RWPE2 (cell line): Measurements from ENCODE around the gene COQ8A.

Experiments
- ATAC-seq: fragments of 200-7000 bp; cut with Tn5 transposase; 3 replicates; pipeline ENCODE4 v1.9.1; 2021; ENCODE audit warnings: low read depth
- DNase-seq: peaks from one replicate; pipeline ENCODE4 v3.0.0-alpha.2; 2020; ENCODE audit warnings: low spot score
- H3K27ac ChIP-seq: fragments of 450-650 bp; 2 replicates; pipeline ENCODE4 v1.5.1; 2017; ENCODE audit warnings: mild to moderate bottlenecking; ENCODE audit not compliant: poor library complexity, severe bottlenecking
- H3K27me3 ChIP-seq: fragments of 250-450 bp; sonication (Bioruptor Pico); 2 replicates; pipeline ENCODE4 v1.5.1; 2021; ENCODE audit warnings: mild to moderate bottlenecking, moderate library complexity; ENCODE audit not compliant: insufficient read depth, poor library complexity, severe bottlenecking
- H3K36me3 ChIP-seq: fragments of 250-450 bp; sonication (Bioruptor Pico); 2 replicates; pipeline ENCODE4 v1.5.1; 2020; ENCODE audit warnings: low read depth, mild to moderate bottlenecking, moderate library complexity
- H3K4me1 ChIP-seq: fragments of 250-450 bp; sonication (Bioruptor Pico); 2 replicates; pipeline ENCODE4 v1.5.1; 2021; ENCODE audit warnings: mild to moderate bottlenecking, moderate library complexity; ENCODE audit not compliant: insufficient read depth, poor library complexity, severe bottlenecking
- H3K4me3 ChIP-seq: fragments of 250-450 bp; sonication (Bioruptor Pico); 2 replicates; pipeline ENCODE4 v1.5.1; 2021; ENCODE audit warnings: mild to moderate bottlenecking, moderate library complexity; ENCODE audit not compliant: severe bottlenecking
- H3K9me3 ChIP-seq: fragments of 250-450 bp; sonication (Bioruptor Pico); 2 replicates; pipeline ENCODE4 v1.5.1; 2021; ENCODE audit warnings: mild to moderate bottlenecking, moderate library complexity; ENCODE audit not compliant: severe bottlenecking
- TF ChIP-seq, protein P1 (sequence below): fragments of 450-650 bp; IDR thresholded peaks from one replicate; pipeline ENCODE4 v1.5.1; 2017; ENCODE audit warnings: mild to moderate bottlenecking, moderate library complexity; ENCODE audit not compliant: poor library complexity, severe bottlenecking

COQ8A gene

DNA sequence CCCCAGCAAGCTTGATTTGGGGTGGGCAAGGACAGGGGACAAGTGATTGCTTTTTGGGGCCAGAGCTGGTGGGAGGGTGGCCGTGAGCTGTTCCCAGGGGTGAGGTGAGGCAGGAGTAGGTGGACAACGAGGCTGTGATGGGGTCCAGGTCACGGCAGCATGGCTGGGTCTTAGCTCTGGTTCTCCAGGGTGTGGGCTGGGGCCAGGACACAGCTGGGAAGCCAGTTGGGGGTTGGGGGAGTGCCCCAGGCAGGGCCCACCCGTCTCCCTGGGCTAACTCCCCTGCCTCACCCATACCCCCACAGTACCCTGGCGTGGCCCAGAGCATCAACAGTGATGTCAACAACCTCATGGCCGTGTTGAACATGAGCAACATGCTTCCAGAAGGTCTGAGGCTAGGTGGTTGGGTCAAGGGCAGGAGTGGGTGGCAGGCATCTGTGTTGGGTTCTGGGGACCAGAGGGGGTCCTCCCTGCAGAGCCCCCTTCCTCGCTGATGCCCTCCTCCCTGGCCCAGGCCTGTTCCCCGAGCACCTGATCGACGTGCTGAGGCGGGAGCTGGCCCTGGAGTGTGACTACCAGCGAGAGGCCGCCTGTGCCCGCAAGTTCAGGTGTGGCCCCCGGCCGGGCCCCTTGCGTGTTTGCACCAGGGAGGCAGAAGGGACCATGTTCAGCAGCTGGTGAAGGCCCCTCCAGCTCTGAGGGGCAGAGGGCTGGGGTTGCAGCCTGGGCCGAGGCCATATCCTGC lies 43.3 kb downstream of the COQ8A start:
- DNase-seq (no peak), ATAC-seq (no peak)
- Histone ChIP-seq H3K27ac (no peak overlapping the region), H3K4me3 (no peak overlapping the region), H3K4me1 (no peaks in the 10 kb centered on the region), H3K36me3 (no peaks in the 10 kb centered on the region), H3K9me3 (no peaks in the 10 kb centered on the region), H3K27me3 (no peaks in the 10 kb centered on the region)
- TF ChIP-seq, protein P1, sequence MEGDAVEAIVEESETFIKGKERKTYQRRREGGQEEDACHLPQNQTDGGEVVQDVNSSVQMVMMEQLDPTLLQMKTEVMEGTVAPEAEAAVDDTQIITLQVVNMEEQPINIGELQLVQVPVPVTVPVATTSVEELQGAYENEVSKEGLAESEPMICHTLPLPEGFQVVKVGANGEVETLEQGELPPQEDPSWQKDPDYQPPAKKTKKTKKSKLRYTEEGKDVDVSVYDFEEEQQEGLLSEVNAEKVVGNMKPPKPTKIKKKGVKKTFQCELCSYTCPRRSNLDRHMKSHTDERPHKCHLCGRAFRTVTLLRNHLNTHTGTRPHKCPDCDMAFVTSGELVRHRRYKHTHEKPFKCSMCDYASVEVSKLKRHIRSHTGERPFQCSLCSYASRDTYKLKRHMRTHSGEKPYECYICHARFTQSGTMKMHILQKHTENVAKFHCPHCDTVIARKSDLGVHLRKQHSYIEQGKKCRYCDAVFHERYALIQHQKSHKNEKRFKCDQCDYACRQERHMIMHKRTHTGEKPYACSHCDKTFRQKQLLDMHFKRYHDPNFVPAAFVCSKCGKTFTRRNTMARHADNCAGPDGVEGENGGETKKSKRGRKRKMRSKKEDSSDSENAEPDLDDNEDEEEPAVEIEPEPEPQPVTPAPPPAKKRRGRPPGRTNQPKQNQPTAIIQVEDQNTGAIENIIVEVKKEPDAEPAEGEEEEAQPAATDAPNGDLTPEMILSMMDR = no peak

DNA sequence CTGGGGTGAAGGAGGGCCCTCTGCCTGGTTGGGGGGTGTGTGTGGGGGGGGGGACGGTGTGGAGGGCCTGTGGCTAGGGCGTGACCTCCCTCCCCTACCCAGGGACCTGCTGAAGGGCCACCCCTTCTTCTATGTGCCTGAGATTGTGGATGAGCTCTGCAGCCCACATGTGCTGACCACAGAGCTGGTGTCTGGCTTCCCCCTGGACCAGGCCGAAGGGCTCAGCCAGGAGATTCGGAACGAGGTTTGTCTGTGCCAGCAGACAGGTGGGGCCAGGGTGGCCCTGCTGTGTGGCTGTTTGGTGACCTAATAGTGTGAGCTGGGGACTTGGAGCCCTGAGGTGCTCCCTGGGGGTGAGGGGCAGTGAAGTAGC lies 43.9 kb downstream of the COQ8A start:
- no peak for DNase-seq
- H3K9me3 ChIP-seq = no peaks in the 10 kb centered on the region
- no peaks in the 10 kb centered on the region for H3K36me3 ChIP-seq

DNA sequence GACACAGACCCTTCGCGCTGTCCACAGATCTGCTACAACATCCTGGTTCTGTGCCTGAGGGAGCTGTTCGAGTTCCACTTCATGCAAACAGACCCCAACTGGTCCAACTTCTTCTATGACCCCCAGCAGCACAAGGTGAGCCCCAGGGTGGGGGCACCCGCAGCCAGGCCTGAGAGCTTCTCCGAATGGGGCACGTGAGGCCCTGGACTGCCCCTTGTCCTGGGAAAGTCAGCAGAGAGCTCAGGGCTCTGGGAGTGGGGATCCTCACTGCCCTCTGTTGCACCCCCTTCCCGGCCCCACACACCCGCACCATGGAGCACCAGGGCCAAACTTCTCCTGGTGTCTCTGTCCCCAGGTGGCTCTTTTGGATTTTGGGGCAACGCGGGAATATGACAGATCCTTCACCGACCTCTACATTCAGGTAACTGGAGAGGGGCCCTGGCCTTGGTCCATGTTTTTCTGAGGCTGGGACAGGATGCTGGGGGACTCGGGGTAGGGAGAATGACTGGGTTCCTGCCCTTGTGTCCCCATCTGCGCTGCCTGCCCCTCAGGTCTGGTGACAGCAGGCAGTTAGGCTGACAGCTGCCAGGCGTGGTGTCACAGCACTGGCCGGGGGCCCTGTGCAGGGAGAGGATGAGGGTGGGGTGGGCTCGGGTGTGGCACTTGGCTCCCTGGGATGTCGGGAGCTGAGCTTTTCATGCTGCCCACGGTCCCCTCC lies 44.6 kb downstream of the COQ8A start:
- H3K27me3 ChIP-seq = no peaks in the 10 kb centered on the region
- H3K9me3 ChIP-seq = no peaks in the 10 kb centered on the region
- ATAC-seq (no peak), DNase-seq (no peak)
- TF ChIP-seq, protein P1 = no peak
- no peaks in the 10 kb centered on the region for H3K36me3 ChIP-seq
- no peak overlapping the region for H3K4me3 ChIP-seq
- H3K27ac ChIP-seq = no peak overlapping the region
- H3K4me1 ChIP-seq = no peaks in the 10 kb centered on the region

More for the DNA sequence above, 43.9 kb downstream of the COQ8A start:
- ATAC-seq = no peak
- Histone ChIP-seq H3K4me3 (no peak overlapping the region), H3K27me3 (no peaks in the 10 kb centered on the region), H3K4me1 (no peaks in the 10 kb centered on the region), H3K27ac (no peak overlapping the region)
- TF ChIP-seq, protein P1 = no peak

DNA sequence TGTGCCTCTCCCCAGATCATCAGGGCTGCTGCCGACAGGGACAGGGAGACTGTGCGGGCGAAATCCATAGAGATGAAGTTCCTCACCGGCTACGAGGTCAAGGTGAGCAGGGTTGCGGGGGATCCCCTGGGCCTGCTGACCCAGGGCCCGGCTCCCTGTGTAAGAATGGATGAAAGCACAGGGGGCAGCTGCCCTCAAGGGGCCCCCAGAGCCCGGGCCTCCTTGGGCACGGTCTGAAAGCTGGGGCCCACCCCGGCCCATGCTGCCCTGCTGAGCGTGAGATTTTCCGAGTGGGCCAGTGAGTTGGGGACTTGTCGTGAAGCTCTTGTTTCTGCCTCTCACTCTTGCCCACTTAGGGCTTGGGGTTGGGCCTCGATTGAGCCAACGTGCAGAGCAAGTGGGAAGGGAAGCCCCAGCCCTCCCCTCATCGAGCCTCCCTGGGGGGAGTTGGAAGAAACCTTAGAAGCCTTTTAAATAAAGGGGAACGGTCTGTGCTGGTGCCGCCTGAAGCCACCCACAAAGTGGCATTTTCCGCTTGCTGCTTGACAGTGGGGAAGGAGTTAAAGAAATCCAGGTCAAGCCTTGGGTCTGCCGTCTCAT lies 45.2 kb downstream of the COQ8A start:
- no peaks in the 10 kb centered on the region for H3K36me3 ChIP-seq
- DNase-seq (no peak), ATAC-seq (no peak)
- TF ChIP-seq, protein P1 = no peak
- no peaks in the 10 kb centered on the region for H3K9me3 ChIP-seq
- no peak overlapping the region for H3K27ac ChIP-seq
- no peak overlapping the region for H3K4me3 ChIP-seq
- H3K4me1 ChIP-seq = no peaks in the 10 kb centered on the region
- no peaks in the 10 kb centered on the region for H3K27me3 ChIP-seq
